HG02938 (cell line): Measurements from ENCODE around the gene MBOAT2.

Experiments used
- ATAC-seq: cut with Tn5 transposase; IDR thresholded peaks from one replicate; pipeline ENCODE4 v1.9.1; 2021; ENCODE audit warnings: mild to moderate bottlenecking, moderate library complexity; ENCODE audit not compliant: unreplicated experiment

MBOAT2 gene

DNA sequence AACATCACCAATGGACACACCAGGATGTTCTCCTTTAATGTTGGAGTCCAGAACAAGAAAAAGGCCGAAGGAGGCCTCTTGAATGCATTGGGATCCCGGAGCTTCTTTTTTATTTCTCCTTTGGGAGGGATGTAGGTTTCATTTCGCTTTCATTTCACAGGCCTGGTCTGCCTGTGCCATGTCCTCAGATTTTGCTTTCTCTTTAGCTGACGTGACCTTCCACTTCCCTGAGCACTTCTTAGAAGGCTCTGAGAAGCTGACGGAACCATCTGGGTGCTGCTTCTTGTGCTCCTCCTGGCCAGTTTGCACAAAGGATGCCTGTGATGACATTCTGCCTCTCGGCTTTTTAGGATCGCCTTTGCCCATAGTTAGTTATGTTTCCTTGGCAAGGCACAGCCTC, 15.1 kb upstream of the MBOAT2 start:
- no peak for ATAC-seq

DNA sequence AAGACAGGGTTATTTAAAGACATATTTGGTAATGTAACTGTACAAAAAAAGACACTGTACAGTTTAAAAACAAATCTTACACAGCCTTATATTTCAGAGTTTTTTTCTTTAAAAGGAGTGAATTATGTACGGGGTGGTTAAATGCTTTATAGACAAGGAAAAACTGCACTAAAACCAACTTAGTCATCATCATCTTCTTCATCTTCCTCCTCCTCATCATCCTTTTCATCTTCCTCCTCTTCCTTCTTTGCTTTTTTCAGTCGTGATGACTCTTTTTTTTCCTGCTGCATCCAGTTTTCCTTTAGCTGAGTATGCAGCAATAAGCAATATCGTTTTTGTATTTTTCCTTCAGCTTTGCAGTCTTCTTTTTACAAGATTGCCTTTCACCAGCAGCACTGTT, 14.6 kb upstream of the MBOAT2 start:
- no peak for ATAC-seq

DNA sequence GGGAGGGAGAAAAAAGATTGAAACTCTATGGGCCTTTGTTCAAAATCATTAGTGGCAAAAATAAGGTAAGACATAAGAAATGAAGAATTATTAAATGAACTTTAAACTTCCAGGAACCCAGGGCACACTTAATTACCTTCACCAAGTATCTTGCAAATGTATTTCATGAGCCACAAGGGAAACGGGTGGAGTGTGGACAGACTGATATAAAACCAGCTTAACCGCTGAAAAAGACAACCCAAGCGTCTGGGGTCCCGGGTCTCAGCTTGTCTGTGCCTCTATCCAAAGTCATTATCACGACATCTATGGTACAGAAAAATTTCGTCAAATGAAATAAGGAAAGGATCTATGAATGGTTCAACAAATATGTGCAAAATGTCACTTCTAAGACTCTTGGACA, 13.9 kb upstream of the MBOAT2 start:
- ATAC-seq, result no peak

DNA sequence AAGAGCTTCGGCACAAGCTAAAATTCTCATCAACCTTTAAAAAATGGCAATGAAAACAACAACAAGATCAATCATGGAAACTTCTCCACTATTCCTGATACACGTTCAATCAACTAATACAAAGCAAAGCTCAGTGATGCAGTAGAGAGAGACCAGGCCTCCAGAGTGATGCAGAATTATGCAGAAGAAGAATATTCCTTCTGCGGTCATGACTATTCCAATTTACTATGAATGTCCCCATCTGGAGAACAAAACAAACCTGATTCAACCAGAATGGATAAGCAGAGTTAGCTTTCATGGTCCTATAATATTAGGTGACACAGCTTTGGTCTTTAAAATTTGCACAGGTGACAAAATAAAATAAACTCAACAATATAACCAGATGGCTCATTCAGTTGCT, 12.5 kb upstream of the MBOAT2 start:
- ATAC-seq, result no peak

DNA sequence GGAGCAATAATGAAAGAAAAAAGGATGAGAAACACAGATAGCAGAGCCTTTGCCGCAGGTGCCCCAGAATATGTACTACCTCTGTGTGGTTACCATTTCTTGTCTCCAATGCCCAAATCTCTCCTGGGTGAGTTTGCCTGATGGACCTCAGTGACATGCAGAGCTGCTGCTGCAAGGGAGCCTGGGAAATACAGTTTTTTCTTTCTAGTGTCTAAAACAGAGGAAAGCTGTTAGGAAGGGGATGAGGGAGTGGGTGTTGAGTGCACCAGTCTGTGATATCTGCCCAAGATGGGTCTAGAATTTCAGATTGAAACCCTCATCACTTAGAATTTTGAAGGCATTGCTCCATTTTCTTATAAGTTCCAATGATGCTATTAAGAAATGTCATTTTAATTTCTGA, 9.9 kb upstream of the MBOAT2 start:
- ATAC-seq, result no peak

DNA sequence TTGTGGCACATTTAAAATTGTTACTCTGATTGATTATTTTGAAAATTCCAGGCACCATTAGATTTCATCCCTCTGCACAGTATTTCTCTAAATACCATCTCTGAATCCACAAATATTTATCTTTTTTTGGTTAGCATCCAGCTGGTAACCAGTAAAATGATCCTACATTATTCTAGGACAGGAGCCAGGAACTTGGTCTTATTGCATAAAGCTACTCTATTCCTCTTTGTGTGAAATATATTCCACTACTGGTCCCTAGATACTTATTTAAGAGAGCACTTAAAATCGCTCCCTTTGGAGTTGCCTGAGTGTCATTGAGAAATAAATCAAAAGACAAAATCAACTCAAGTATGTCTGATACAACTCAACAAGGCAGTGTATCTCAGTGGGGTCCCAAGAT, 7.4 kb upstream of the MBOAT2 start:
- no peak for ATAC-seq

DNA sequence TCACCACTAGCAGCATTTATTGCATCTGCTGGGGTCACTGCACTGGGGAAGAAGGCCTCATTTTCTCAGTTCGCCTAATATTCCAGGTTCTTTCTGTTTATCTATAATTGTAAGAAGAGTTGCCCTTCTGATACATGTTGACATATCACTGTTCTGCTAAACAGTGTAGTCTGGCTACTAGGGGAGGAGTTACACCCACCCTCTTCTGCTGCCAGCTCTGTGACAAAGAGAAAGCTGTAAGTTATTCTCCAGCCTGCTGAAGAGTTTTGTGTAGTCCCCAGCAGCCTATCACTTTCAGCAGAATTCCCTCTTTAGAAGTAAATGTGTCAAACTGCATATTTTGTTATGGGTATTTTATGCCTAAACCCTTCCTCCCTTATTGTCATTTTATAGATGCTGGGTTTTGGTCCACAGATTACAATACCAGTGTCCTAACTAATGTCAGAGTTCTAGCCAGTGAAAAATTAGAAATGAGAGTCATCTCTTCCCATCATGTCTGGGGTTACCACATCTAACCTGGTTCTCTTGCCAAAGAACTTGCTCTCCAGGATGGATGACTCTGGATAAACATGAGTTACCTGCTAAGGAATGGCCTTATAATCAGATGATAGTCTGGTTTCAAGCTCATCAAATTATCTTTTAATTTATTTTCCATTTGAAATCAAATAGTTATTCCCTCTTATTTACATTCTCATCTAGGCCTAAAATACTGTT, 5.6 kb upstream of the MBOAT2 start:
- no peak for ATAC-seq

DNA sequence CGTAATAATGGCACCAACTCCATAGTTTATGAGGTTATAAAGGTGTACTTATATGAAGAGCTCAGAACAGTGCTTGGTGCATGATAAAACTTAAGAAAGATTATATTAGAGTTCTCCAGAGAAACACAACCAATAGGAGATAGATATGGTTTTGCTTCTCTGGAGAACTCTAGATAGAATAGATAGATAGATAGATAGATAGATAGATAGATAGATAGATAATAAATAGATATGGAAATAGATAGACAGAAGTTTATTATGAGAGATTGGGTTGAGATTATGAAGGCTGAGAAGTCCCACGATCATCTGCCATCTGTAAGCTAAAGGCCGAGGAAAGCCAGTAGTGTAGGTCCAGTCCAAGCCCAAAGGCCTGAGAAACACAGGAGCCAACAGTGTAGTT, 2.9 kb upstream of the MBOAT2 start:
- ATAC-seq, result no peak

DNA sequence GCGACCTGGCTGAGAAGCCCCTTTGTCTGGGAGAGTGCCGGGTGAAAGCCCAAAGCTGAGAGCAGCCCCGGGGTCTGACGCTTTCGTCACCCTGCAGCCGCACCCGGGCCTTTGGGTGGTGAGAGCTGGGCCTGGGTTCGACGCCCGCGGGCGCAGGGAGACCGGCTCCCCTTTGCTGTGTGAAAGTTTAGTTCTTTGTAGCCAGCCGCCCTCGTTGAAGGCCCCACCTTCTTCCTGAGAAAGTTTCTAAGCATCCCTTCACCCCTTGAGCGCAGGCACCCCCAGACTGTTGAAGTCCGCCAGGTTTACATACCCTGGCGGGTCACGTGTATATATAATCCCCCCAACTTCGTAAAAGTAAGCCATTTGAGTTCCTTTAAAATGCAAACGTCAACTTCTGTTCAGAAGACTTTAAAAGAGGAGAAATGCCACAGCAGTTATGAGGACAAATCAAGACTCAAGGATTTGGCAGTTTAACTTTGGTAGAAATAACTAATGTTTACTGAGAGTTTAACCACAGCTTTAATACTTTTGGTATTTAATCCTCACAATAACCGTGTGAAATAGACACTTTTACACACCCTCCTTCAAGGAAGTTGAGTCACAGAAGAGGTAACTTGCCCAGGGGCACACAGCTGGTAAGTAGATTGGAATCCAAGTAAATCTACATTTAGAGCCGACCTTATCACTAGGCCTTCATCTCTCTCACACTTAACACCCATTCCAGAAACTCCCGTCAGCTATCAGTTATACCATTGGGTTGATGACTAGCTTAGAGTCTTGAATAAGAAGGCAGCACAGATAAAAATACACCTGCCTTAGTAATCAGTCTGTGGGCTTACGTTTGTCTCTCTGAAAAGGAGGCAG, 1.1 kb upstream of the MBOAT2 start:
- ATAC-seq, result no peak

DNA sequence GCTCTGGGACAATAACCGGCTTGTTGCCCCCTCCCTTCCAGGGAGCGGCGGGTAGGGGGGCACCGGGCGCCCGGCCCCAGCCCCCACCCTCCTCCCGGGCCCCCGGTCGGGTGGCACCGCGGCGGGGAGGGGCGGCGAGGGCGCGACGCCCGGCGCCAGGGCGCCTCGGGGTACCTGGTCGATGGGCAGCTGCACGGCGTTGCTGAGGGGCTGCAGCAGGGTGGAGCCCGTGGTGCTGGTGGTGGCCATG, 193 bp downstream of the MBOAT2 start:
- no peak for ATAC-seq

DNA sequence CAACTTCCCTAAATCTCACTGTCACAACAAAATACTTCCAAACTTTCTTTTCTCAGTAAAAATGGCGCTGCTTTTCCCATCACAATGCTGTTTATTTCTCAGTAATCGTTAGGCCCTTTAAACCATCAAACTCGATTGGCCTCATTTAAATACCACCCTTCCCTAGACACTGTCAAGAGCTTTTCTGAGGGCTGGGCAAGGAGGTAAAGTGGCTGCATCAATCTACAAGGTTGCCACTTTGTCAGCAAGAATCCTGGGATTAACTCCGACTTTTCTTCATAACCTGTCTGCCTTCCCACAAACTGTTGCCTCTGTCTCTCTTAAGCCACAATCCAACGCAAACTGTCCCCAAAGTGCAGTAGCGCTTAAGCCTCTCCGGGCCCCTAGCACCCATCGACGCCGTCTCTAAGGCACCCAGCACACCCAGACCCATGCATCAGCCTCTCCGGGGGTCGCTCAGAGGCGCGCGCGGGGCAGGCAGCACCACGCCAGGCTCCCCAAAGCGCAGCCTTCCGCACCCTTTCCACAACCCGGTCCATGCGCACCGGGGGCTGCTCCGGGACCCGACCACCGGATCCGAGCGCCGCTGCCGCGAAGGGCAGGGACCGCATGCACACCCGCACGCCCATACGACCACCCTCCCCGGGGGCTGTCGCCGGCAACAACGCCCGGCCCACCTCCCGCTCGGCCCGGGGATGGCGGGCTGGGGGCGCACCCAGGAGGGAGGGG, 683 bp downstream of the MBOAT2 start:
- no peak for ATAC-seq

DNA sequence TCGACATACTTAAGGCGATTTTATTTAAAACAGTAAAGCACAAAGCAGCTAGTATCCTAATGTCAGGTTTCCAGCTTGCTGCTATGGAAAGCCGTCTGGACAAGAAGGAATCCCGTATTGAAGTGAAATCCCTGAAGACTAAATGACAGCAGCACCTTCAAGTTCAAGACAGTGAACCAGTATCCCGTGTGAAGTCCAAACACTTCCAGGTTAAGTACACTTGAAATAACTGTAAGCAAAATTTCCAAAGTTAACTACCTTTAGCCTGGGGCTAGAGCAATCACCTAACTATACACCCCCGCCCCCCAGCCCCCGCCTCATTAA, 1.2 kb downstream of the MBOAT2 start:
- ATAC-seq, result no peak

DNA sequence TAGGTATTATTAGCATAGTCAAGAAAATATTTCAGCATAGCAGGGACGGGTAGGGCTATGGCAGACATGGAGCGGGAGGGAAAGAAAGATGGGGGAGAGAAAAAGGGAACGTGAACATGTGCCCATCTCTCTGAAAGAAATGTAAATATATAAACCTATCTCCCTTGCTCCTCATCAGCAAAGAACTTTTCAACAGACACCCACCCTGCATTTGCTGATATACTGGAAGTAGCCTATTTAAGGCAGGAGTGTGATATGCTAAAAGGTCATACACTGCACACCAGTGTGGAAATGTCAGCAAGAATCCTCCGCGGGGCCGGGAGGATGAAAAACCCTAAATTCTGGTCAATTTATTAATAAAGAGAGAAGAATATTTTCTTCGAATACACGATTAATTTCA, 1.7 kb downstream of the MBOAT2 start:
- no peak for ATAC-seq

DNA sequence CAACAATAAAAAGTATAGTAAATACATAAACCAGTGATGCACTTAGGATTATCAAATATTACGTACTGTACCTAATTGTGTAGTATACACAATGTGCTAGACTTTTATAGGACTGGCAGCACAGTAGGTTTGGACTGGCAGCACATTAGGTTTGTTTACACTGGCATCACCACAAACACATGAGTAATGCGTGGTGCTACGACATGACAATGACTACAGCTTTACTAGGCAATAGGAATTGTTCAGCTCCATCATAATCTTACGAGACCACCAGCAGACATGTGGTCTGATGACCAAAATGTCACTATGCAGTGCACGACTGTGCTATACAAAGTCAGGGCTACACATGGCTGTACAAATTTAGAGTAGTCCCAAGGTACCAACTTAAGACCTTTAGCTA, 2.3 kb downstream of the MBOAT2 start:
- ATAC-seq, result no peak

DNA sequence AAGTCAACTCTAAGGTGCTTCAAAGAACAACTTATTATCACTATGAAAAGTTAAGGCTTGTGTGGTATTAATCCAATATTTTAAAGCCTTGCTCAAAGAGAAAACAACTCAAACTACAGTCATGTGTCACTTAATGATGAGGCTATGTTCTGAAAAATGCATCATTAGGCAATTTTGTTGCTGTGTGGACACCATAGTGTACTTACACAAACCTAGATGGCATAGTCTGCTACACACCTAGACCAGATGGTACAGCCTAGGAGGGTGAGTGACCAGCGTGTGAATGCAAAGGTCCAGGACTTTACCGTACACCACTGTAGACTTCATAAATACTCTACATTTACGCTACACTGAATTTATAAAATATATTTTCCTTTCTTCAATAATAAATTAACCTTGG, 3.0 kb downstream of the MBOAT2 start:
- no peak for ATAC-seq

DNA sequence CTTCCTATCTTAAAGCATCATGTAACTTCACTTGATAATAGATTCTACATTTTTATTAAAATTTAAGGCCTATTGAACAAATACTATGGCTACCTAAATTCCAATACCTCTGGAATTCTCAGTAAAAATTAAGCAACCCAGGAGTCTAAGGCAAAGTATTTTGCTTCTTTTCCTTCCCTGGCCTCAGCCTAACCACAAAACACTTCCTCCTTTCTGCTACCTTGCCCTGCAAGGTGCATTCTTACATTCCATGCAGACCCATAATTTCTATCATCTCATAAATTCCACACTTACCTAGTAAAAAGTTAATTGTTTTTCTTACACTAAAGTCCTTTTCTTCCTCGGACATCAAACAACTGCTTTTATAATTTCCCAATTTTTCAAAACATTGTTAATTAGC, 3.7 kb downstream of the MBOAT2 start:
- no peak for ATAC-seq

DNA sequence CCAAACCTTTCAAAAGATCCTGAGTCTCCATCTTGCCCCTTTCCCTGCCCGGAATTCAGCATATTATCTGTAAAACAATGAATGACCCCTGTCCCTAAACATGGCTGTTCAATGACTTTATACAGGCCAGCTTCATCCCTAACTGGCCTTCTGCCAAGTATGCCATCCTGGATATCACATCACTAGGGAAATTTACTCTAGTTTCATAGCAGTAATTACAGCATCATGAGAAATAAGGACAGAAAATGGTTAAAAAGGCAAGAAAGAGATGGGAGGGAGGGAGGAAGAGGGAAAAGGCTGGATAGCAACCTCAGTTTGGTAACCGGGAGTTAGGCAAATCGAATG, 4.4 kb downstream of the MBOAT2 start:
- ATAC-seq, result no peak

DNA sequence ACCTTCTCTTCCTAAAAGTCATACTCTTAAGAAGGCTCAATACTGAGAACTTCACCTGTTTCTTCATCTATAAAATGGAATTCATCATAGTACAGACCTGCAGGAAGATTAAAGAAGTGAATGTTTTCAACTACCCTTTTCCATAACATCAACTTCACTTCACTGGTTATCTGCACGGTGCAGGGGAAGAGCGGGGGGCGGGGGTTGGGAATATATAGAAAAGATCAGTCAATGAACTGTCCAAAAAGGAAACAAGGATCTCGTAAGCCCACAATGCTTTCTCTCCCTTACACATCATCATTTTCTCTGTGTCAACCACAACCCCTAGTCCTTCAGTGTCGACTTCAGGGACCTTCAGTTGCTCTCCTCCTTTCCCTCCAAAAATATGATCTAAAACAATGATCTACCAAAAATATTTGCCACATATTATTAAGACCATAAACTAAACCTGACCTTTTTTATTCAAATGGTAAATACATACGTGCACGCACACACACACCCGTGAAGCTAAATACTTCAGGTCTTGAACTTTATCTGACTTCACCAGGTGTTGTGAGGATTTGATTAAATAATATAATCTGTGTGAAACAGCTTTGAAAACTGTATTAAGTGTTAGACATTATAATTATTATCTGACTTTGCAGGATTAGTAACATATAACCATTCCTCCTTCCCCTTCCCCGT, 4.9 kb downstream of the MBOAT2 start:
- ATAC-seq, result no peak

DNA sequence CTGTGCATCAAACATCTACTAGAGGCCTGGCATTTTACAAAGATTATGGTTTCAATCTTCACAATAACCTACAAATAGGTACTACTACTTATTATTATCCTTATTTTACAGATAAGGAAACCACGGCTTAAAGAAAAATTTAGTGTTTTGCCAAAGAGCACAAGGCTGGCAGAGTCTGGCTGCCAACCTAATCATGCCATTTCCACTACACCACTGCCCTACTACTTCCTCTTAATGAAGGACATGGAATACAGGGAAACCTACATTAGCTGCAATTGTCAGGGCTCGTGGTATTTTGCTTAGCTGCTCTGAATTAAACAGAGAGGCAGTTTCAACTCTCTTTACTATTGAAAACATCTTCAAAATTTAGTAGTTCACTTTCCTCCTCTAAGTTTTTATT, 5.9 kb downstream of the MBOAT2 start:
- no peak for ATAC-seq

DNA sequence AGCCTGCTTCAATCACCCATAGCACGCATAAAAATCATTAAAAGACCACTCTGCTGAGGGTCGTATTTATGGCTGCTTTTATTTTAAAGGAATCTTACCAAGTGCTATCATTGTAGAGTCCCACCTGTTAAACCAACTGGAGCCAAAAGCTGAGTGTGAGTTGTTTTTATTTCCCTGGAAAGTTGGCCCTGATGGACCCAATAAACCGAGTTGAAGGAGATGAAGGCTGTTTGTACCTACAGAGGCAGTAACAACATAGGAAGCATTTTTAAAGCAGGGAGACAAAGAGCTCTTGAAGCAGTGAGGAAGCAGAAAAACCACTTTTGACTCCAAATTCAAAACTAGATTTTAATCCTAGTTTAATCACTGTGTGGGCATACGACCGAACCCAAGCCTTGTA, 6.4 kb downstream of the MBOAT2 start:
- no peak for ATAC-seq

DNA sequence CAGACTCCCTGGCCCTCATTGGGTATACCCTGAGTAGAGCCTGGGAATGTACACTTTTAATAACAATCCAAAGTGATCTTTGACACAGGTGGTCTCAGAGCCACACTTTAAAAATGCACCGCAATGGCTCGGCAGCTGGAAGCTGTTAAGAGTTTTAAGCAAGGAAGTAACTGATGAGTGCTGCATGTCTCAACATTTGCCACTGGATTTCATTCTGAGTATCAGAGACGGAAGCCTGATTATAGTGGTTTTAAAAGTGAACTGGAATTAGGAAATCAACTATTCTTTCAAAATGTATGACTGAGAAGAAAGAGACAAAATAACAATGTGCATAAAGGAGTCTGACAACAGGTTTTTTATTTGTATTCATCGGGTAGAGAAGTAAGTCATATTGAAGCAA, 7.5 kb downstream of the MBOAT2 start:
- no peak for ATAC-seq

DNA sequence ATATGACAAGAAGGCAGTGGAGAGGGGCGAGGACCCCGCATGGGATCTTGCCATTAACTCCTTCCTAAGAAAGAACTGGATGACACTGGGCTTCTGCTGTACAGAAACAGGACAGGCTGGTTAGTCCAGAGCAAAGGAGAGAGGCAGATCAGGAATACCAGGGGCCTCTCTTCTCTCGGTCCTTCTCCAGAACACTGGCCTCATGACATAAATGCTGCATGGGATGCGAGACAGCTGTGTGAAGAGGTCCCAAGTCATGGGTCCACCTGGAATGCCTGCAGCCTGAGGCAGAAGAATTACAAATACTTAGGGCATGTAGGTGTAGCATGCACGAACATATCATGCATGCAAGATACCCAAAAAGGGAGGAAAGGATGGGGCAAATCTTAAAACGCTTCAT, 9.1 kb downstream of the MBOAT2 start:
- no peak for ATAC-seq
